Stimulated activated CD8-positive, alpha-beta memory T cell treated with anti-CD3 and anti-CD28 coated beads, Interleukin-7, amount 100 ng/mL, for 48 hours (primary cell): Measurements from ENCODE around the gene ADIG.
"Not testable (repeated sequence)": the region's sequence is repeated elsewhere in the genome, so short reads cannot be mapped to it uniquely, and the experiment has no call there.

Experiments
- DNase-seq, 2 donors: peaks; one replicate each; pipeline ENCODE4 v3.0.0-alpha.2; 2020; ENCODE audit warnings: low read depth in 1 of 2; ENCODE audit errors: extremely low read depth in 1 of 2

Gene ADIG

GRCh38 chr20:38569747-38570525 lies 11.1 kb upstream of the ADIG start:
- no peak for DNase-seq

GRCh38 chr20:38573413-38573812 lies 7.6 kb upstream of the ADIG start:
- DNase-seq = no peak

DNA sequence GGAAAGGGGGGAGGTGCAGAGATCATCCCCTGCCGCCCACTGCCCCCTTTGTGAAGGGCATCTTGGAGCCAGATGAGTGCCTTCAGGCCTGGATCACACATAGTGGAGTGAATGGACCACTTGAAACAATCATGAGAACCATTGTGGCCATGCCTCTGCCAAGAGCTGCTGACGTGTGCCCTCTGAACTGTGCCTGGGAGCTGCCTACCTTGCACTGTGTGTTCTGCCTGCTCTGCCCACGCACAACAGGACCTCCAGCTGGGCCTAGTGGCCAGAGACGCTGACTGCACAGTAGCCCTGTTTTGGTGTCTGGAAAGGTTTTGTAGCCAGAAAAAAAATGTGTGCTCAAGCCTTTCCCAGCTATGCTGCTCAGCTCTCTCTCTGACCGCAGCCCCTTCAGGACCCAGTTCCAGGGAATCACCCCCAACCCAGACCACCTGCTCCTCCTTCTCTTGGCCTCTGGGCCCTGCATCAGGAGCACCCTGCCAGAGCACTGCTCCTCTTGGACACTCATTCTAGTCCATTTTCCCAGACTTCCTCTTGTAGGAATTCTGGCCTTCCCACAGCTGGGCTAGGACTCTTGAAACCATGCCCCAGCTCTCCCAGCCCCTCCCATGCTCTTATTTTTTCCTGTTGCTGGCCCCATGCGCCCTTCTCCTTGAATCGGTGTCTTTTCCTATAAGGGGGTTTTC lies 1.6 kb upstream of the ADIG start:
- no peak for DNase-seq

DNA sequence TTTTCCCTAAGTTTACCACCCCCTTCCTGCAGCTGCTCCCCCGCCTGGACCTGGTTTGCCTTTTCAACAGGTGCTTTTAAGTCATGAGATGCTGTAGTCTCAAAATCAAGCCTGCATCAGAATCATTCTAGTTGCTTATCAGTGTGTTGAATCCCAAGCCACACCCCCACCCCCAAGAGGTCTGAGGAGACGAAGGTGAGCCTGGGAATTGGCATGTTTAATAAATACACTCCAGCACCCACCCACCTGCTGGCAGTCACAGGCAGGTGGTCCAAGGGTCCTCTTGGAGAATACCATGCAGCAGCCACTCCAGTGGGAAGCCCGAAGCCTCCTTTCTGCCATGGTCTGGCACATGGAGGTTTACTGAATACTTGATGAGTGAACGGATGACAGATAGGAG lies 1.1 kb upstream of the ADIG start:
- no peak for DNase-seq

DNA sequence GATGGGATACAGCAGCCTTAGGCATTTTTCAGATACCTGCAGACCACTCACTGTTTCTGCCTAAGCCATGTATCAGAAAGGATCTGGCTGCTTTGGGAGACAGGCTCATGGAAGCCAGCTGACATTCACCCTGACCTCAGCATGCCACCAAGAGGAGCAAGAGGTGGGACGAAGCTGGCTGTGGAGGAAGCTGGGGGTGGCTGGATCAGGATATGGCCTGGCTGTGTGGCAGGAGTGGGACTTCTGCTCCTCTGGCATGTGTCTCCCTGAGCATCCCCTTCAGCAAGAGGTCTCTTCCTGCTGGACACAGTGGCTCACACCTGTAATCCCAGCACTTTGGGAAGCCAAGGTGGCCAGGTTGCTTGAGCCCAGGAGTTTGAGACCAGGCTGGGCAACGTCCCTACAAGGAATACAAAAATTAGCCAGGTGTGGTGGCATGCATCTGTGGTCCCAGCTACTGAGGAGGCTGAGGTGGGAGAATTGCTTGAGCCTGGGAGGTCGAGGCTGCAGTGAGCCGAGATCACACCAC lies 897 bp downstream of the ADIG start:
- no peak for DNase-seq

- no peak for DNase-seq
These were observed 2.3 kb downstream of the ADIG start for GRCh38 chr20:38583306-38583705.

DNA sequence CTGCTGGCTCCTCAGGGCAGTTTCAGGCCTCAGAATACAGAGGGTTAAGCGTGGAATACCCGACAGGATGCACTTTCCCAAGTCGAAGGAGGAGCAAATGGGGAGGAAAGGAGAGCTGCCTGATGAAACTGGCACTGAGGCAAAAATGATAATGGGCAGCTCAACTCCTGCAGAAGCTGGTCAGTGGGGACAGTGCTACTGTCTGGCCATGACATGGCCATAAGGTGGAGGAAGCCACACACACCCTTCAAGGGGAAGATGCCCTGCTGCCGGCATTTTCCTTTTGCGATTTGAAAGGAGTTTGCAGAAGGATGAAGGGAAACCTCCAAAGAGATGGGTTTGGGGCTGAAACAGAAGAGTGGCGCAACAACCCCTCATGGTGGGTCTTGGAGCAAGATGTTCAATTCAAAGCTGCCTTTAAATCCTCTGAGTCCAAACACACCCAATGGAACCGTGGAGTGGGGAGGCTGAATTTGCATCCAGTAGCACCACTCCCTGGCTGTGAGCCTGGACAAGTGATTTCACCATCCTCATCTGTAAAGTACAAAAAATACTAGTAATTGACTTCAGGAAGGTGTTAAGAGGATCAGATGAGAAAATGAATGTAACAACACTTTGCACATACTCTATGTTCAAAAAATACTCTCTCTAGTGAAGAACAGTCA lies 3.2 kb downstream of the ADIG start:
- no peak for DNase-seq

DNA sequence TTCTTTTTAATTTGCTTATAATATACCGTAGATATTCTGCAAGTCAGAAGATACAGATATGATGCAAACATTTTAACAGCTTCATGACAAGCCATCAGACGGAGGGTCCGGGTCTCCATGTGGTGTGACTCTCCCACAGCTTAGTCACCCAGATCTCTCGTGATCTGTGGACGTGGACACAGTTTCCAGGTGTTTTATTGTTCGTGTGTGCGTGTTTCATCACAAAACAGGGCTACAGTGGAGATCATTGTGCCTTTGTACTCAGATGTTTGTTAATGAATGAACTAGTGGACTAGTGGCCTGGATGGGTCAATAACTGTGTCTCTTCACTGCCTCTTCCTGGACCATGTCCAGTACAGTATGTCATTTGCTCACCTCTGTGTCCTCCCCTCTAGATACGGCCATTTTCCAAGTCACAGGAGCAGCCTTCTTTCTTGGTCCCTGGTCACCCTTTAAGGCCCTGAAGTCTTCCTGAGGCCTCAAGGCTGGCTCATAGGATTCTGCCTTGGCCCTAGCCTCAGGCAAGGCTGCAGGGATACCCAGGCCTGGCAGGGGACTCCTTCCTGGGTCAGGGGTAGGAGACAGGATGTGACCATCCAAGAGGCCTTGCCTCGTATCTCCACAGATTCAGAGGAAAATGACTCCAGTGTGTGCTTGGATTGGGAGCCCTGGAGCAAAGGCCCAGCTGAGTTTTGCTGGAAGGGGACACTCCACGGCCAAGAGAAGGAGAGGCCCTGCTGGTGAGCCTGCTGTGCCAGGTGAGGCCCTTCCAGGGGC lies 4.6 kb downstream of the ADIG start:
- DNase-seq = no peak

GRCh38 chr20:38586181-38586525 lies 5.2 kb downstream of the ADIG start:
- DNase-seq = no peak

DNA sequence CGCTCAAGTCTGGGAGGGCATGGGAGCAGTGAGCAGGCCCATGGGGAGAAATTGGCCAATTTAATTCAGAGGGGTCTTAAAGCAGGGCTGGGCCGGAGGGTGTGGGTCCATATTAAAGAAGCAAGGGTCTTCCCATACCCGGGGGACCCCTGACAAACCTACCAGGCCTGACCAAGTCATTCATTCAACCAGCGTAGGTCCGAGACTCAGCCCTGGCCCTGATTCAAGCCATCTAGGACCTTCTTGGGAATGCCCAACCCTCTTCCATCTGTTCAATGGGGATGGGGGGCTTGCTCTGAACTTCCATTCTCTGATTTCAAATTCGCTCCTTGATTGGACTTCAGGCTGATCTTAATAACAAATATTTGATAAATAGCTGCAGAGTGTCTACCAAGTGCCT lies 7.3 kb downstream of the ADIG start:
- no peak for DNase-seq

DNA sequence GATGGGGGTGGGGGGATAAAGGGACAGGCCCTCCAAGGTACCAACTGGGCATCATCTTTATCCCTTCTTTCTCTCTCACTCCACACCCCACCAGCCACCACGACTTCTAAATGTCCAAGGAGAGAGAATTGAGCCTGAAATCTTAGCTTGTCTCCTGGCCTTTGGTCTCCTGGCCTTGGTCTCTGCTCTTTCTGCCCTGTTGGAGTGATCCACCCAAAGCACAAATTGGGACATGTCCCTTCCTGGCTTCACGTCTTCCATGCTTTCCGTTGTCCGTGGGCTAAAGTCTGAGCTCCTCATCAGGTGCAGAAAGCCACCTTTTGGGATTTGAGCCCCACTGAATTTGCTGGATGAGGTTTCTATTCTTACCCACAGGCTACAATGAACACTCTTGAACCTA lies 8.4 kb downstream of the ADIG start:
- DNase-seq = no peak

- DNase-seq = no peak
These were observed 9.1 kb downstream of the ADIG start for GRCh38 chr20:38589967-38590675.

GRCh38 chr20:38590676-38591473 lies 9.9 kb downstream of the ADIG start:
- DNase-seq = no peak

DNA sequence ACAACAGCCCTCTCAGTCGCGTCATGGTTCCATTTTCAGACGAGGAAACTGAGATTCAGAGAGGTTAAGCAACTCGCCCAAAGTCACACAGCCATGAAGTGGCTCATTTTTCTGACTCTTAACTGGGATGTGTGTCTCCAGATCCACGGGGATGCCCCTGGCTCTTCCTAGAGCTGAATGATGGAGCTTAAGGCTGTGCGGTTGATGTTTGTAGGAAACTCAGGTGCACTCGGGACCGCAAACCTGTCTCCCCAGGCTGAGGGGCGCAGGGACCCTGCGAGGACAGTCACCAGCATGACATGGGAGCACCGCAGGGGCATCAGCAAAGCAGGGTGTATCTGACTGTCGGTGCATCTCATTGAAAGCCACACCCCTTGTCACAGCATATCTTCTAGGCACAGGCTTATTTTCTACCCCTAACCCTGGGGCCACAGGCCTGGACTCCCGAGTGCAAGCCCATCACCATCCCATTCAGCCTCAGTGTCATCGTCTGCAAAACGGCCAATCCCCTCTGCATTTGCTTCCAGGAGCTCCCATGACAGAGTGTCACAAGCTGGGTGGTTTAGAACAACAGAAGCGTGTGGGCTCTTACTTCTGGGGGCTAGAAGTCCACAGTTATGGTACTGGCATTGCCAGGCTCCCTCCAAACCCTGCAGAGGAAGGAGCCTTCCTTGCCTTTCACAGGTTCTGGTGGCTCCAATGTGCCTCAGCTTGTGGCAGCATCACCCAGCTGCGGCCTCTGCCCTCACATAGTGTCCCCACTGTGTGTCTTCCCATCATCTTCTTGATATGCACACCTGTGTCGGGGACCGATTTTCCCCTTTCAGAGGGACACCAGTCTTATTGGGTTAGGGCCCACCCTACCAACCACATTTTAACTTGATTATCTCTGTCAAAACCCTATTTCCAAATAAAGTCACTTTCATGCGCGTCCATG lies 10.7 kb downstream of the ADIG start:
- no peak for DNase-seq

DNA sequence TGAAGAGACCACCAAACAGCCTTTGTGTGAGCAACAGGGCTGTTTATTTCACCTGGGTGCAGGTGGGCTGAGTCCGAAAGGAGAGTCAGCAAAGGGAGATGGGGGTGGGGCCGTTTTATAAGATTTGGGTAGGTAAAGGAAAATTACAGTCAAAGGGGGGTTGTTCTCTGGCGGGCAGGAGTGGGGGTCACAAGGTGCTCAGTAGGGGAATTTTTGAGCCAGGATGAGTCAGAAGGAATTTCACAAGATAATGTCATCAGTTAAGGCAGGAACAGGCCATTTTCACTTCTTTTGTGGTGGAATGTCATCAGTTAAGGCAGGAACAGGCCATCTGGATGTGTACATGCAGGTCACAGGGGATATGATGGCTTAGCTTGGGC lies 11.4 kb downstream of the ADIG start:
- not testable (repeated sequence) for DNase-seq

- DNase-seq = not testable (repeated sequence)
These were observed 13.3 kb downstream of the ADIG start for GRCh38 chr20:38594281-38594680.

GRCh38 chr20:38595886-38596285 lies 14.9 kb downstream of the ADIG start:
- DNase-seq = not testable (repeated sequence)

DNA sequence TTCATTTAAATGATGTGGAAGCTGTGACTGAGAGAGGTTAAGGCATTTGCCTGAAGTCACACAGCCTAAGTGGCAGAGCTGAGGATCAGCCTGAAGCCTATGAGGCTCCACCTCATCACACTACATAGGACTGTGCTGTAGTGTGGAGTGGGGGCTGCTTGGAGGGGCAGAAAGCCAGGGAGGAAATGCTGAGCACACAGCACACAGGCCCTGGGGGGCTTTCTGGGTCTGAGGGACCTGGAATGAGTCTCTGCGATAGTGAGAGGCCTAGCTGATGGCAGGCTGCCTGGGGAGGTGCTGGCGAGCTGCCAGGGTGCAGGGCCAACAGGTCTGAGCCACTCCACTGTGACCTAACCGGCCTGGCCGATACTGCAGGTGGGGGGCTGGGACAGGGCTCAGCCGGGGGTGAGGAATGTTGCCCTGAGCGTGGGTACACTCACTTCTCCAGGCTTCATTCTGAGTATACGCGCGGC lies 18.4 kb downstream of the ADIG start:
- no peak for DNase-seq
